ACHN (cell line): Measurements from ENCODE around the gene ADAD2.
A peak's percentile ranks its signal among the peaks of the same experiment; 100 is the strongest.
"Not testable (repeated sequence)": the region's sequence is repeated elsewhere in the genome, so short reads cannot be mapped to it uniquely, and the experiment has no call there.

Experiments used
- DNase-seq: peaks from one replicate; pipeline ENCODE4 v3.0.0-alpha.2; 2015
- in situ Hi-C: cut with HindIII; loops from 2 replicates; pipeline ENCODE4 v1.10.0; 2017; ENCODE audit warnings: low sequenced_read_pairs, low pct_ligation_motif_present, low pct_unique_long_range_greater_than_20kb

Gene ADAD2

GRCh38 chr16:84214451-84215066 lies 23.6 kb downstream of the ADAD2 start:
- in situ Hi-C loops = no loop called here
- DNase-seq = no peak

GRCh38 chr16:84215531-84215930 lies 24.6 kb downstream of the ADAD2 start:
- in situ Hi-C loops = no loop called here
- no peak for DNase-seq

GRCh38 chr16:84216144-84216543 lies 25.2 kb downstream of the ADAD2 start:
- DNase-seq, in situ Hi-C loops: not testable (repeated sequence)

GRCh38 chr16:84218176-84218823 lies 27.3 kb downstream of the ADAD2 start:
- in situ Hi-C loops = no loop called here
- no peak for DNase-seq

- in situ Hi-C loops = no loop called here
- no peak for DNase-seq
Observed at GRCh38 chr16:84218956-84219355, 28.0 kb downstream of the ADAD2 start.

DNA sequence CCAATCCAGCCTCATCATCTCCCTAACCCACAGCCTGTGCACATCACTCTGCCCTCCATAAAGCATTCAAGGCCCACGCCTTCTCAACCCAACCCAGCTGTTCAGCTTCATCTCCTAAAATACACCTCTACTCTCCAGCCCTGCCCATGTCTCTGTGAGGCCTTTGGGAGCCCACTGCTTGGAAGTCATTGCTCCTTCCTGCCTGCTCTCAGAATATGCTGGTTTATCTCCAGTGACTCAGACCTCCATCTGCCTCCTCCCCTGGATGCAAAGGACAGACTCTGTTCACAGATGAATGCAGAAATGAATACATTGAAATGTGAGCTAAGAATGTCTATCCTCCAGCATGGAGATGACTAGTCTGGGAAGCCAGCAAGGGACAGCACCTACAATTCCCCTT lies 29.9 kb downstream of the ADAD2 start:
- no peak for DNase-seq
- in situ Hi-C loops = no loop called here

GRCh38 chr16:84223456-84223855 lies 32.5 kb downstream of the ADAD2 start:
- no peak for DNase-seq
- in situ Hi-C loops = no loop called here

GRCh38 chr16:84224554-84224953 lies 33.6 kb downstream of the ADAD2 start:
- in situ Hi-C loops = no loop called here
- DNase-seq = no peak

- no peak for DNase-seq
- in situ Hi-C loops = no loop called here
Observed at GRCh38 chr16:84225126-84225525, 34.2 kb downstream of the ADAD2 start.

DNA sequence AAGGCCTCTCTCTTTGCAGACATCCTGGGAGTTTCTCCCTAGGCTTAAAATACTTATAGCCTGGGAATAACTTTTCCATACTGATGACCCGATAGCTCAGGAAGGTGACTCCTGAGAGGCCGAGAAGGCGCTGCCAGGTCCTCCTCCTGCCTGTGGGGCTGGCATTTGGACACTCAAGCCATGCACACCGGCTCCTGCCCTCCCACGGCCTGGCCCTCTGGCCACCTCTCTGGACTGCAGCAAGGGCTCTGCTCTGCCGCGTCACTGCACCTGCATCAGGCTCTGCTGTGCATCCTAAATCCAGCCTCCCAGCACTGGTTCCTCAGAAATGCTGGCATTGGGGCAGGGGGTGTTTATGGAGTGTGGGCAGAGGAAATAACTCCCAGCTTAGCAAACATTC lies 34.6 kb downstream of the ADAD2 start:
- in situ Hi-C loops = no loop called here
- no peak for DNase-seq

DNA sequence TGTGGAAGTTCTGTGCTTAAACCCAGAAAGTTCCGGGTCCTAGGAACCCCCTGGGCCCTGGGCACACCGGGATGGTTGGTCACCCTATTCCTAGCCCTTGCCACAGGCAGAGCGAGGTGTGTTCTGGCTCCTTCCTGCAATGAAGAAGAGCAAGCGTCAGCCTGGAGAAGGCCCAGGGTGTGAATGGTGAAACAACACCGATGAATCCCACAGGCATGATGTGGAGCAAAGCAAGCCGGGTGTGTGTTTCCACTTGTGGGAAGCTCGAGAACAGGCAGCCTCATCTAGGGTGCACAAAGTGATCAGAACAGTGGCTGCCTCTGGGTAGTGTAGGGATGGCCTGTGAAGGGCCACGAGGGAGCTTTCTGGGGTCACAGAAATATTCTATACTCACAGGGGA lies 35.1 kb downstream of the ADAD2 start:
- in situ Hi-C loops = no loop called here
- DNase-seq = no peak

DNA sequence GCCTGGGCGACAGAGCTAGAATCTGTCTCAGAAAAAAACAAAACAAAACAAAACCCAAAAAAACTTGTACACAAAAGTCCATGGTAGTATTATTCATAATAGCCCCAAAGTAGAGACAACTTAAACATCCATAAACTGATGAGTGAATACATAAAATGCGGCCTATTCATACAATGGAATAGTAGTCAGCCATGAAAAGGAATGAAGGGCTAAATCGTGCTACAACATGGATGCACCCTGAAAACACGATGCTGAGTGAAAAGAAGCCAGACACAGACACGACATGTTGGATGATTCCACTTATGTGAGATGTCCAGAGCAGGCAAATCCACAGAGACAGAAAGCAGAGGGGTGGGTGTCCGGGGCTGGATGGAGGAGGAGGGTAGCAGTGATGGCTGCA lies 36.6 kb downstream of the ADAD2 start:
- DNase-seq = no peak
- in situ Hi-C loops = no loop called here

DNA sequence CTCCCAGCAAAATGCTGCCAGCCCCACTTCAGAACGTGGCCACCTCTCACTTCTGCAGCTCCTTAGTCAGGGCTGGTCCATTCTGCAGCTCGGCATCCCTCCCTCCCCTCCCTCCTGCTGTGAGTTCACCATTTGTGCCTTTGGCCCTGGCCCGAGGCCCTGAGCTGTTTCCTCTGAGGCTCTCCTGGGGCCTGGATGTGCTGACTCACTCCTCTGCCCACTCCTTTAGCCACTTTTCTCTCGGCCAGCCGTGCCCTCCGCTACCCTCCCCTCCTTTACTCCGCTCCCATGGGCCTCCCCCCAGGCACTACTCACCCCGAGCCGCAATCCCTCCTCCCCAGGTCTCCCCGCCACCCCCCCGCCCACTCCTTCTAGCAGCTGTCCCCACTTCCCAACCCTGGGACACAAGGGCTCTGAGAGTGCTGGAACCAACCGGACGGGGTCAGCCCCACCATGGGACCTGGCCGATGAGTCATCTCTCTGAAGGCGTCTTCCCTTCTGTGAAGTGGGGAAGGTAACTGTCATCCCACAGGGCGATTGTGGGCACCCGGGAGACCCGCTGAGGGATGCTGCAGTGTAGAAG lies 37.4 kb downstream of the ADAD2 start:
- peak; percentile 97 for DNase-seq
- in situ Hi-C loops = no loop called here

DNA sequence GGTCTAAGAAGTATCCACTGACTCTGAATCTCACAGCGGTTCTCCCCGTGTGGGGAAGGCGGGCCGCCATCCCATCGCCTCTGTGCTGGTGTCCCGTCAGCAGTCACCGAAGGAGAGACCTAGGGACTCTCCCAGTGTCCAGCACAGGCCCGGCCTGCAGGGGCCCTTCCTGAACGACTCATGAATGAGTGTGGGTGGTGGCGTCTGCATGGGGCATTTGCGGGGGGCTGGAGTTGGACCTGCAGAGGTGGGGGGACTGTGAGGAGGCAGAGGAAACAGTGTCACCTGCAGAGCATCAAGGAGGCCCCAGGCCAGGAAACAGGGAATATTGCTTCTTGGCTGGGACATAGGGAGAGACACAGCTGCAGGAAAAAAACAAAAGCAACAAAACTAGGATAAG lies 38.5 kb downstream of the ADAD2 start:
- DNase-seq = no peak
- in situ Hi-C loops = no loop called here

- DNase-seq = no peak
- in situ Hi-C loops = no loop called here
Observed at GRCh38 chr16:84232060-84232459, 41.1 kb downstream of the ADAD2 start.

DNA sequence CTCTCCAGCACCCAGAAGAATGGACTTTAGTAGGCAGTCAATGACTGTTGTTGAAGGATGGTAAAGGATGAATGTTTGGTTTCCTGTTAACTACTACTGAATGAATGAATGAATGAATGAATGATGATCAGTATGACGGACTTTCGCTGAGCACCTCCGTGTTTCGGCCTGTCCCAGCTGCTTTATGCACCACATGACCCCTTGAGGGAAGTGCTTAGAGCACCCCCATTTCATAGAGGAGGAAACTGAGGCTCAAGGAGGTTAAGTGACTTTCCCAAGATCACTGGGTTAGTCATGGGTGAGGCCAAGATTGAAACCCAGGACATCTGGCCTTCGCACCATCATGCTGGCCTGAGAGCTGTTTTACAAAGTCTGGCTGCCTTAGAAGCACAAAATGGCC lies 42.0 kb downstream of the ADAD2 start:
- DNase-seq = no peak
- in situ Hi-C loops = no loop called here

DNA sequence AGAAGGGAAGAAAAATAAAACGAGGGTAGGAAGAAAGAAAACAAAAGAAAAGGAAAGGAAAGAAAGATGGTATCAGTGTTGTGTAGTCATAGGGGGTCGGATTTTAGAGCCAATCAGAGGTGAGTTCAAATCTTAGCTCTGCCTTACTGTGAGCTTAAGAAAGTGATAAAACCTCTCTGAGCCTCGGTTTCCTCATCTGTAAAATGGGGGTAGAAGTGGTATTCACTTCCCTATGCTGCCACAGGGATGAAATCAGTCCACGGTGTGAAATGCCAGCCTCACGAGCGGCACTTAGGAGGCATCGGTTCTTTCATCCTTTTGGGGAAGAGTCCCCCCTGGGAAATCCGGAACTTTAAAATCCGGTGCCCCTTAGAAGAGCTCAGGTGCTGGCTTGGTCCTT lies 42.8 kb downstream of the ADAD2 start:
- in situ Hi-C loops = no loop called here
- no peak for DNase-seq

GRCh38 chr16:84234321-84235241 lies 43.6 kb downstream of the ADAD2 start:
- DNase-seq = no peak
- in situ Hi-C loops = no loop called here

DNA sequence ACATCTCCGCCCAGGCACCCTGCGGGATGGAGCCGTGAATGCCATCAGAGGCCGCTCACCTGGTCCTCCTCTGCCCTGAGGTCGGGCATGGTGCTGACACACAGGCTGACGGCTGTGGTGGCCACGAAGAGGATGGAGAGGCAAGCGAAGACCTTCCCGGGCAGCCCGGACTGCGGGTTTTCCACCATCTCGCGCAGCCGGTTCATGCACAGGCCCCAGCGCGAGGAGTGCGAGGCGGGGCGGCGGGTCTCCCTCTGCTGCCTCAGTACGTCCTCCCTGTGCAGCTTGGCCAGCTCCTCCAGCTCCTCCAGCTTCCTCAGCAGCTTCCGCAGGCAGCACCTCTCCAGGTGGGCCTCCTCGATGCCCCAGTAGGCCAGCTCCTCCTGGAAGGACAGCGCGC lies 45.7 kb downstream of the ADAD2 start:
- in situ Hi-C loops = no loop called here

More for the DNA sequence above, 45.7 kb downstream of the ADAD2 start:
- DNase-seq = no peak
